ENCODE data around the gene TECPR2.

Gene TECPR2

GRCh38 chr14:102464006-102464405 is 101.3 kb downstream of the TECPR2 start:
- no peak for DNase-seq (ENCODE audit: low read depth, low spot score)

GRCh38 chr14:102464846-102465341 is 102.2 kb downstream of the TECPR2 start:
- no peak for DNase-seq (ENCODE audit: low read depth, low spot score)

GRCh38 chr14:102469261-102469660 is 106.5 kb downstream of the TECPR2 start:
- DNase-seq (ENCODE audit: low read depth, low spot score): no peak

GRCh38 chr14:102471921-102472790 is 109.4 kb downstream of the TECPR2 start:
- DNase-seq (ENCODE audit: low read depth, low spot score): no peak

GRCh38 chr14:102472791-102473150 is 110.0 kb downstream of the TECPR2 start:
- DNase-seq (ENCODE audit: low read depth, low spot score): no peak

- no peak for DNase-seq (ENCODE audit: low read depth, low spot score)
Measured at GRCh38 chr14:102473559-102473958, 110.8 kb downstream of the TECPR2 start.

- no peak for DNase-seq (ENCODE audit: low read depth, low spot score)
Measured at GRCh38 chr14:102474934-102475333, 112.2 kb downstream of the TECPR2 start.

GRCh38 chr14:102479107-102479506 is 116.4 kb downstream of the TECPR2 start:
- DNase-seq (ENCODE audit: low read depth, low spot score): no peak

- no peak for DNase-seq (ENCODE audit: low read depth, low spot score)
Measured at GRCh38 chr14:102479777-102480176, 117.0 kb downstream of the TECPR2 start.

- DNase-seq (ENCODE audit: low read depth, low spot score): no peak
Measured at GRCh38 chr14:102481371-102481770, 118.6 kb downstream of the TECPR2 start.

- no peak for DNase-seq (ENCODE audit: low read depth, low spot score)
Measured at GRCh38 chr14:102481791-102482238, 119.1 kb downstream of the TECPR2 start.

GRCh38 chr14:102484316-102484715 is 121.6 kb downstream of the TECPR2 start:
- DNase-seq (ENCODE audit: low read depth, low spot score): no peak

- DNase-seq (ENCODE audit: low read depth, low spot score): no peak
Measured at GRCh38 chr14:102485693-102486512, 123.2 kb downstream of the TECPR2 start.

GRCh38 chr14:102486513-102487203 is 123.9 kb downstream of the TECPR2 start:
- DNase-seq (ENCODE audit: low read depth, low spot score): no peak

- DNase-seq (ENCODE audit: low read depth, low spot score): no peak
Measured at GRCh38 chr14:102487204-102487577, 124.5 kb downstream of the TECPR2 start.

GRCh38 chr14:102490456-102490855 is 127.7 kb downstream of the TECPR2 start:
- no peak for DNase-seq (ENCODE audit: low read depth, low spot score)

- DNase-seq (ENCODE audit: low read depth, low spot score): no peak
Measured at GRCh38 chr14:102491366-102491765, 128.6 kb downstream of the TECPR2 start.

GRCh38 chr14:102491786-102492530 is 129.2 kb downstream of the TECPR2 start:
- DNase-seq (ENCODE audit: low read depth, low spot score): no peak

- no peak for DNase-seq (ENCODE audit: low read depth, low spot score)
Measured at GRCh38 chr14:102492531-102492910, 129.8 kb downstream of the TECPR2 start.

GRCh38 chr14:102493096-102493495 is 130.4 kb downstream of the TECPR2 start:
- DNase-seq (ENCODE audit: low read depth, low spot score): no peak

GRCh38 chr14:102493585-102493984 is 130.8 kb downstream of the TECPR2 start:
- DNase-seq (ENCODE audit: low read depth, low spot score): no peak
